AG04449 (cell line): ENCODE results near the gene AVPR1B.

ENCODE experiments used
- CTCF ChIA-PET: fragments of 350-600 bp; formaldehyde crosslinking; extraction: SDS; loops from one replicate; lab custom pipeline; 2021; ENCODE audit warnings: antibody characterized with exemption; lab: Yijun Ruan, JAX
- POLR2A ChIA-PET: fragments of 400-600, 350-600 bp; formaldehyde crosslinking; extraction: SDS; loops from one replicate; lab custom pipeline; 2020; ENCODE audit warnings: antibody characterized with exemption, inconsistent platforms; lab: Yijun Ruan, JAX
- DNase-seq: peaks from one replicate; pipeline ENCODE4 v3.0.0-alpha.2; 2010; ENCODE audit warnings: low read depth, low spot score
- H3K4me3 ChIP-seq: 2 replicates; pipeline ENCODE4 v1.5.1; 2011; ENCODE audit warnings: low read depth, mild to moderate bottlenecking, control low read depth, low read length
- CTCF ChIP-seq: IDR thresholded peaks from one replicate; pipeline ENCODE4 v1.5.1; 2011; ENCODE audit warnings: mild to moderate bottlenecking, moderate library complexity, low read length, control low read depth, inconsistent platforms; ENCODE audit not compliant: insufficient read depth; ENCODE audit errors: missing control alignments

AVPR1B gene

DNA sequence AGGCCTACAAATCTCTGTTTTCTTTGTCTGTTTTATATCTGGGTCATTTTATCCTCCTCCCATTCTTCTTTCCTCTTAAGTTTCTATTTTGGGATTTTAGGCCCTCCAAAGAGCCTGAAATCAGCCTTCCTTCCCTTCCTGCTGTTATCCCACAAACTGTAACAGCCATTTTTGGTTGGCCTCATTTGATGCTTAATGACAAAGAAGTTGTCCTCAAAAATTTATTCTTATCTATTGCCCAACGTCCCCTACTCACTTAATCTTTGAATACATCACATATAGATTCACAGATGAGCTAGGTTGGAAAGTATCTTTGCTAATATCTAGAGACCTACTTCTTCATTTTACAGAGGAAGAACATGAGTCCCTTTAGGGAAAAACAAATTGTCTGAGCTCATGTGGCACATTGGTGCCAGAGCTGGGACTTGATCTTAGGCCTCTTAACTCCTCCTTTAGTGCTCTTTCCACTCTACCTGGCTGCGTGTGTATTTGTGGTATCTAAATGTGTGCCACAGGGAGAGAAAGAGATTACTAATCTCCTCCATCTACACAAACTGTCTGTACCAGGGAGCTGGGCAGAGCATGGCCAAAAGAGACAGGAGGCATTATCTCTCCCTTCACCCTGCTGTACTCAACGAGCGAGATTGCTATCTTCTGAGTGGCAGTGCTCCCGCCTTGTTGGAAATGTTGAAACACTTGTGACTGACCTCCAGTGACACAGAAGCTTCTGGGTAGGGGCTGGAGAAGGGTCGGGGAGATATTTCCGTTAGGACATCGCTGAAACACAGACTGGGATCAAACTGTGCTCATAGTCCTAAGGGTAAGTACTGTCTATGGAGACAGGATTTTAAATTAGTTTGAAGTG lies 34.1 kb downstream of the AVPR1B start:
- no peak for TF ChIP-seq CTCF
- no peak for DNase-seq
- ChIA-PET POLR2A (no interaction called here), CTCF (interaction anchor here (1.2 to 4.4 kb wide), 3 partner anchors 22 to 105 kb away, joined by 3 to 25 read pairs (median 5); no protein-coding TSS in a partner anchor)
- no peak overlapping the region for H3K4me3 ChIP-seq

- no peak for DNase-seq
- no peak for TF ChIP-seq CTCF
- ChIA-PET POLR2A (no interaction called here), CTCF (interaction anchor here (2.3 to 4.4 kb wide), 2 partner anchors 23 to 104 kb away, joined by 5 to 25 read pairs; no protein-coding TSS in a partner anchor)
- no peak overlapping the region for H3K4me3 ChIP-seq
Observed at GRCh38 chr1:206081856-206082255, 35.3 kb downstream of the AVPR1B start.

DNA sequence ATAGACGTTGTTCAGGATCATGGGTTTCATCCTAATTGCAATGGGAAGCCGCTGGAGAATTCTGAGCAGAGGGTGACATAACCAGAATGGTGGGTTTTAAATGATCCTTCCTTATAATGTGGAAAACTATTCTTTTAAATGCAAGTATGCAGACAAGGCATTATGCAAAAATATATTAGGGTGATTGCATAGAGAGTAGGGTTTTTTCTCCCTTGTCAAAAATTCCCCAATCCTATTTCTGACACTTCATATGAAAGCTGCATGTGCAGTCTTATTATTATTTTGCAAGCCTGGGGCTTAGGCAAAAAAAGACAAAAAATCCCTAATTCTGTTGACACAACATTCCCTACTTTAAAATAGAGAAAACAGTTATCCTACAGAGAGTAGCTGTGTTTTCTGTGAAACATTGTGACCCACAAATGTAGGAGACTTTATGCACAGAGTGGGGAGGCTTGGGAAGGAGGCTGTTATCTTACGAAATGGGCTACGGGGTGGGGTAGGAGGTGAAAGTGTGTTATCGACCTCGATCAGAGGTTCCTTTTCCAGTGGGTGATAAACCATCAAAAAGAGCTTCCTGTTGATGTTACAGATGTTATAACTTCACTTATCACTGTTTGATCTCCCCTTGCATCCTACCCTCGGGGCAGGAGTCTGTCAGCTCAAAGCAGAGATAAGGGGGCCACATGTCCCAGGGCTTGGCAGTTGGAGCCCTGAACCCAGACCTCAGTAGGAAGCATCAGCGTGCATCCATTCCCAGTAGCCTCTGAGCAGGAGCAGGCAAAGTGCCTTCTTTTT lies 37.0 kb downstream of the AVPR1B start:
- no peak for DNase-seq
- ChIA-PET POLR2A (no interaction called here), CTCF (interaction anchor here (0.8 to 4.4 kb wide), 6 partner anchors 9 to 49 kb away, joined by 3 to 25 read pairs (median 3); no protein-coding TSS in a partner anchor)
- H3K4me3 ChIP-seq, result no peak overlapping the region
- TF ChIP-seq CTCF, result no peak

- POLR2A ChIA-PET, result no interaction called here
- CTCF ChIA-PET, result interaction anchor here (0.6 to 1.4 kb wide), 4 partner anchors 10 to 49 kb away, joined by 3 read pairs; no protein-coding TSS in a partner anchor
- no peak overlapping the region for H3K4me3 ChIP-seq
- no peak for DNase-seq
- no peak for TF ChIP-seq CTCF
Observed at GRCh38 chr1:206079135-206079534, 38.1 kb downstream of the AVPR1B start.

DNA sequence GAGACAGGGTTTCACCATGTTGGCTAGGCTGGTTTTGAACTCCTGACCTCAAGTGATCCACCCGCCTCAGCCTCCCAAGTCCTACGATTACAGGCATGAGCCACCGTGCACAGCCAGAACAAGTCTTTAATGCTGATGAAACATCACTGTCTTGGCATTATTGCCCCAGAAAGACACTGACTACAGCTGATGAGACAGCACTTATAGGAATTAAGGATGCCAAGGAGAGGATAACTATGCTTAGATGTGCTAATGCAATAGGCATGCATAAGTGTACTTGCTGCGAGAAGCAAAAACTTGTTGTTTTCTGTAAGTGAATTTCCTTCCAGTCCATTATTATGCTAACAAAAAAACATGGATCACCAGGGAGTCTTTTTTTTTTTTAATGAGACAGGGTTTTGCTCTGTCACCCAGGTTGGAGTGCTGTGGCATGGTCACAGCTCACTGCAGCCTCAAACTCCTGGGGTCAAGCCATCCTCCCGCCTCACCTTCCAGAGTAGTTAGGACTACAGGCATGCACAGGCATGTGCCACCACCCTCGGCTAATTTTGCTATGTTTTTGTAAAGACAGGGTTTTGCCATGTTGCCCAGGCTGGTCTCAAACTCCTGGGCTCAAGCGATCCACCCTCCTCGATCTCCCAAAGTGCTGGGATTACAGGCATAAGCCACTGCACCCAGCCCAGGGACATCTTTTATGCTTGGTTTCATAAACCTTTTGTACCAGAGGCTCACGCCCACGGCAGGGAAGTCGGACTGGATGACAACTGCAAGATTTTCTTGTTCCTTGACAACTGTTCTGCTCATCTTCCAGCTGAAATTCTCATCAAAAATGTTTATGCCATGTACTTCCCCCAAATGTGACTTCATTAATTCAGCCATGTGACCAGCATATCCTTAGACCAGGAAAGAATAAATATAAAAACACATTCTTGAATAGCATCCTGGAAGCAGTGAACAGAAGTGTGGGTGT lies 41.1 kb downstream of the AVPR1B start:
- no peak for TF ChIP-seq CTCF
- CTCF ChIA-PET, result interaction anchor here (1.4 to 1.6 kb wide), 2 partner anchors 46 to 91 kb away, joined by 5 read pairs; no protein-coding TSS in a partner anchor
- peak; percentile 56 for DNase-seq
- H3K4me3 ChIP-seq, result no peak overlapping the region
- POLR2A ChIA-PET, result no interaction called here
